ENCODE results near the gene MMP17.

DNA sequence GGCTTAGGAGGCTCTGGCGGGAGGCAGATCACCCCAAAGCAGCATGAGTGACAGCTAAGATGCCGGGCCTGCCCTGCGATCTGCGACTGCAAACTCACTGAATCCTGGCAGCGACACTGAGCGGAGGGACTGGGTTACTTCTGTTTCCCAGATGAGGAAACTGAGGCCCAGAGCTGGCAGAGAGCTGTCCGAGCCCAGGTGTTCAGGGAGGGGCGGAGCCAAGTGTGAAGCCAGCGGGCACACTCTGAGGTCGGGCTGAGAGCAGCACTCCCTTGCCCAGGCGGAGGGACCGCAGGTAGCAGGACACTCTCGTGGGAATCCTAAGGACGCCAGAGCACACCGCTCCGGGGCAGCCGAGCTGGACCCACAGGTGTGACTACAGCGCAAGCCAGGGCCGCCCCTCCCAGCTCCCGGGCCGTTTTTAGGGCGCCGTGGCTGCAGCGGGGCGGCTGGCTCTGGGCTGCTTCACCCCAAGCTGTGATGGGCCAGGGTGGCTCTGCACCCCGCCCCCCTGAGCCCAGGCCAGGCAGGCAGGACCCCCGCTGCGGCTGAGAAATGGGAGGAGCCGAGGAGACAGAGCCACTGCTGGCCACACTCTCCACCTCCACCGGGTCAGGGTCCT, 27.4 kb downstream of the MMP17 start:
- TF ChIP-seq, protein P1, sequence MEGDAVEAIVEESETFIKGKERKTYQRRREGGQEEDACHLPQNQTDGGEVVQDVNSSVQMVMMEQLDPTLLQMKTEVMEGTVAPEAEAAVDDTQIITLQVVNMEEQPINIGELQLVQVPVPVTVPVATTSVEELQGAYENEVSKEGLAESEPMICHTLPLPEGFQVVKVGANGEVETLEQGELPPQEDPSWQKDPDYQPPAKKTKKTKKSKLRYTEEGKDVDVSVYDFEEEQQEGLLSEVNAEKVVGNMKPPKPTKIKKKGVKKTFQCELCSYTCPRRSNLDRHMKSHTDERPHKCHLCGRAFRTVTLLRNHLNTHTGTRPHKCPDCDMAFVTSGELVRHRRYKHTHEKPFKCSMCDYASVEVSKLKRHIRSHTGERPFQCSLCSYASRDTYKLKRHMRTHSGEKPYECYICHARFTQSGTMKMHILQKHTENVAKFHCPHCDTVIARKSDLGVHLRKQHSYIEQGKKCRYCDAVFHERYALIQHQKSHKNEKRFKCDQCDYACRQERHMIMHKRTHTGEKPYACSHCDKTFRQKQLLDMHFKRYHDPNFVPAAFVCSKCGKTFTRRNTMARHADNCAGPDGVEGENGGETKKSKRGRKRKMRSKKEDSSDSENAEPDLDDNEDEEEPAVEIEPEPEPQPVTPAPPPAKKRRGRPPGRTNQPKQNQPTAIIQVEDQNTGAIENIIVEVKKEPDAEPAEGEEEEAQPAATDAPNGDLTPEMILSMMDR (conservative IDR thresholded peaks at IDR 0.05; ENCODE audit: low read length): no peak
- no peak for TF ChIP-seq EZH2phosphoT487 (IDR thresholded peaks at IDR 0.05; ENCODE audit: borderline replicate concordance, low read depth, low read length)

Measured in OCI-LY7 (cell line).